ENCODE measurements around the gene MPRIP.

DNA sequence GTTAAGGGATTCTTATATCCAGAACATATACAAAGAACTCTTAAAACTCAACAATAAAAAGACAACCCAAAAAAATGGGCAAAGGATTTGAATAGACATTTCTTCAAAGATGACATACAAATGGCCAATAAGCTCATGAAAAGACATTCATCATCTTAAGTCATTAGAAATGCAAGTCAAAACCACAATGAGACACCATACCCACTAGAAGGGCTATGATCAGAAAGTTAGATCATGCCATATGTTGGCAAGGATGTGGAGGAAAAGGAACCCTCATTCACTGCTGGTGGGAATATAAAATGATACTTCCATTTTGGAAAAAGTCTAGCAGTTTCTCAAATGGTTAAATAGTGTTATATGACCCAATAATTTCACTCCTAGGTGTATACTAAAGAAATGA is 154.5 kb downstream of the MPRIP start:
- TF ChIP-seq, protein P1, sequence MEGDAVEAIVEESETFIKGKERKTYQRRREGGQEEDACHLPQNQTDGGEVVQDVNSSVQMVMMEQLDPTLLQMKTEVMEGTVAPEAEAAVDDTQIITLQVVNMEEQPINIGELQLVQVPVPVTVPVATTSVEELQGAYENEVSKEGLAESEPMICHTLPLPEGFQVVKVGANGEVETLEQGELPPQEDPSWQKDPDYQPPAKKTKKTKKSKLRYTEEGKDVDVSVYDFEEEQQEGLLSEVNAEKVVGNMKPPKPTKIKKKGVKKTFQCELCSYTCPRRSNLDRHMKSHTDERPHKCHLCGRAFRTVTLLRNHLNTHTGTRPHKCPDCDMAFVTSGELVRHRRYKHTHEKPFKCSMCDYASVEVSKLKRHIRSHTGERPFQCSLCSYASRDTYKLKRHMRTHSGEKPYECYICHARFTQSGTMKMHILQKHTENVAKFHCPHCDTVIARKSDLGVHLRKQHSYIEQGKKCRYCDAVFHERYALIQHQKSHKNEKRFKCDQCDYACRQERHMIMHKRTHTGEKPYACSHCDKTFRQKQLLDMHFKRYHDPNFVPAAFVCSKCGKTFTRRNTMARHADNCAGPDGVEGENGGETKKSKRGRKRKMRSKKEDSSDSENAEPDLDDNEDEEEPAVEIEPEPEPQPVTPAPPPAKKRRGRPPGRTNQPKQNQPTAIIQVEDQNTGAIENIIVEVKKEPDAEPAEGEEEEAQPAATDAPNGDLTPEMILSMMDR (conservative IDR thresholded peaks at IDR 0.05; ENCODE audit: low read depth, low read length): no peak
- TF ChIP-seq EZH2 (IDR thresholded peaks at IDR 0.05; ENCODE audit: low read length, unreplicated experiment) (no peak), EZH2phosphoT487 (IDR thresholded peaks at IDR 0.05; ENCODE audit: borderline replicate concordance, low read length) (no peak)
